T-helper 1 cell treated with Interleukin-12 subunit alpha and Interleukin-12 subunit beta and Interleukin-4 antibody, amounts not matched to agents 30 μg/mL and 1 μg/mL, for 36 hours (primary cell): Measurements from ENCODE around the gene KLHL30.

Source experiments
- H3K27ac Mint-ChIP-seq: one replicate; pipeline ENCODE4 v1.8.0; 2021; ENCODE audit warnings: mild to moderate bottlenecking, mixed read lengths
- H3K27me3 Mint-ChIP-seq: one replicate; pipeline ENCODE4 v1.8.0; 2021; ENCODE audit warnings: low read depth, mixed read lengths
- H3K36me3 Mint-ChIP-seq: one replicate; pipeline ENCODE4 v1.8.0; 2021; ENCODE audit warnings: low read depth, mixed read lengths
- H3K4me1 Mint-ChIP-seq: one replicate; pipeline ENCODE4 v1.8.0; 2021; ENCODE audit warnings: low read depth, mixed read lengths
- H3K4me3 Mint-ChIP-seq: one replicate; pipeline ENCODE4 v1.8.0; 2021; ENCODE audit warnings: mild to moderate bottlenecking, moderate library complexity, mixed read lengths
- H3K9me3 Mint-ChIP-seq: one replicate; pipeline ENCODE4 v1.8.0; 2021; ENCODE audit warnings: mixed read lengths

KLHL30 gene

DNA sequence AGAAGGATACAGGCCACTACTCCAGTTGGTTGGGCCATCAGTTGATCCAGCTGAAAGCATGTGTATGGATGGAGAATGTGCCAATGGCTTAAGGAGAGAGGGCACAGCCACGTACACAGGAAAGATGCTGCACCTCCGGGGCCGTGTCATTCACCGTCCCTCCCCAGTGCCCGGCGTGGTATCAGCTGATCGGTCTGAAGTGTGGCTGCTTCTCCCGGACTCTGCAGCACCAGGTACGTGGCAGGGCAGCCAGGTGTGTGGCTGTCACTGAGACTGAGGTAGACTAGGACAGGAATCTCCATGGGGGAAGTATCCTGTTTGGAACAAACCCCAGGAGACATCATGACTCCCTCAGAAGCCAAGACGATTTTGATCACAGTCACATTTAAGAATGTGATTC lies 16.1 kb downstream of the KLHL30 start:
- Mint-ChIP-seq H3K27ac (no peak overlapping the region), H3K4me3 (no peak overlapping the region), H3K4me1 (peaks cover 4% of the 10 kb centered on the region), H3K36me3 (no peaks in the 10 kb centered on the region), H3K9me3 (no peaks in the 10 kb centered on the region), H3K27me3 (peaks cover 12% of the 10 kb centered on the region)

DNA sequence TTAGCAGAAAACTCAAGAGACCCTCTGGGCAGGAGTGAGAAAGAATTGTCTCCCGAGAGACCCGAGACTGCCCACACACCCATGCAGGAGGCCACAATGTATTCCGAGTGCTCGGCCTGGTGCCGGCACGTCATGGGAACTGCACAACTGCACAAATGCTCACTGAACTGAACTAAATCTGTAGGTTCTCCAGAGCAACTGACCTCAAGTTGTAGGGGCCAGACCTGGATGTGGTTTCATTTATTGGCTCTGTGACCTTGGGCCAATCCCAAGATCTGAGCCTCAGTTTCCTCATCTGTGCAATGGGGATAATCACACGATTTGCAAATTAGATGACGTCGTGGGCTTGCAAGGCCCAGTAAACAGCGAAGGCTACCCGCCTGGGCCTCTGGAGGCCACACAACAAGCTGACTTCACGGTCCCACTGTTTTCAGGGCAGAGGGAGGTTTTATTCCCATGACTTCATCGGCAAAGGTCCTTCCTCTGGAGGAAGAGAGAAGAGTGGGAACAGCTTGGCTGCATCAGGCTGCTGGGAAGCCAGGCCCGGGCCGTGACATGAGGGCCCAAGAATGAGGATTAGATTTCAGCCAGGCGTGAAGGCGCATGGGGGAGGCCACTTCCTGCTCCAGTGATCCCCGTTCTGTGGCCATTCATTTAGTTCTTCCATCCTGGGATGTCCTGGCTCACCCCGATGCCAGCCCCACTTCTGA lies 16.7 kb downstream of the KLHL30 start:
- no peak overlapping the region for H3K4me3 Mint-ChIP-seq
- H3K27me3 Mint-ChIP-seq: peaks cover 16% of the 10 kb centered on the region
- peaks cover 4% of the 10 kb centered on the region for H3K4me1 Mint-ChIP-seq
- H3K27ac Mint-ChIP-seq: no peak overlapping the region
- no peaks in the 10 kb centered on the region for H3K36me3 Mint-ChIP-seq
- H3K9me3 Mint-ChIP-seq: no peaks in the 10 kb centered on the region

DNA sequence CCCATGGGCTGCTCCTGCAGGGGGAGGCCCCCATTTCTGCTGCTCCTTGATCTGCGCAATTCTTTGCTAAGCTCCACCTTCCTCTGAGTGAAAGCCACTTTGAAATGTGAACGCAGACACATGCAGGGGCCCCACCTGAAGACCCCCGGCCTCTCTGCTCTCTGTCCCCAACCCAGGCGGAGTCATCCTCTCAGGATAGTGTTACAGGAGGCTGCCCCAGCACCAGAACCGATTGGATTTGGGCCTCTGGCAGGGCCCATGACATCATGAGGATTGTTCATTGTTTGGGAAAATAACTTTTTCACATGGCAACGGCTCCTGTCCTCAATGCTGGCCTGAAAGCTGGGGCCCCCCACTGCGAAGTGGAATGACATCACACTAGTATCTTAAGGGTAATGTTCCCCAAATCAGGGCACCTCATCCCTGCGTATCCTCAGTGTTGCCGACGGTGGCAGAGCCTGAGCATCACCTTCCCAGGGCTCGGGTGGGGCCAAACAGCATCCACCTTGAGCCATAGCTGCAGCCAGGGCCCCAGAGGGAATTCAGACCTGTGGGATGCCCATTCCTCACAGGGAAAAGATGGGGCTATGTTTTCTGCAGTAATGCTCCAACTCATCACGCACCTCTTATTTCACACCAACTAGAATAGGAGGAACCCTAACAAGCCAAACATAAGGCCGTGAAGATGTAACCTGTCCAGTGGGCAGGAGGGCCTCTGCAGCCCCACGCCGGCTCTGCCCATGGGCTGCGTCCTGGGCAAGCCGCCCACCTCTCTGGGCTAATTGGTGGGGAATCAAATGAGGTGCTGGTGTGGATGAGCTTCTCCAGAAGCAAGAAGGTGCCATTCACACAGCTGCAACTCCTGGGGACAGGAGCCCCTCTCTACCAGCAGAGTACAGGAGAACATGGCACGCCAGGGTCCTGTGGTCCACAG lies 17.6 kb downstream of the KLHL30 start:
- peaks cover 4% of the 10 kb centered on the region for H3K4me1 Mint-ChIP-seq
- H3K4me3 Mint-ChIP-seq: no peak overlapping the region
- H3K9me3 Mint-ChIP-seq: no peaks in the 10 kb centered on the region
- H3K36me3 Mint-ChIP-seq: no peaks in the 10 kb centered on the region
- no peak overlapping the region for H3K27ac Mint-ChIP-seq
- peaks cover 22% of the 10 kb centered on the region for H3K27me3 Mint-ChIP-seq

DNA sequence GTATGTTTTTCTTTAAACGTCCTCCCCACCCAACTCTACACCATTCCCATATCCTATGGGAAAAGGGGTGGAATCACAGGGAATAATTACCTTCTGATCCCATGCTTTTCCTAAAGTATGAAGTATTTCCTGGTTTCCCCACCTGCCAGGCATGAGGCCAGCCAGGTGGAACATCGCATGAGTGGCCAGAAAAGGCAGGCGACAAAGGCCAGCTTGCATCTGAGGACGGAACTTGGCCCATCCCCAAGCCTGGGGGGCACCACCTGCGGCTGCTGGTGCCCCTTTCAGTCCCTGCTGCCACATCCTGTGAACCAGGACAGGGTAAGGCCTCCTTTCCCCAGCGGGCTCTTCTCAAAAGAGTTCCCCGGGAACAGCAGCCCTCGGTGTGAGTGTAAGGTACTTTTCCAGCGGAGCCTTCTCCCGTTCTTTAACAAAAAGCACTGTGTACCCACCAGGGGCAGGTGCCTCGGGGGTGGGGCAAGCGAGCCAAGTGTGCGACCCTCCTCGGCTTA lies 19.1 kb downstream of the KLHL30 start:
- Mint-ChIP-seq H3K4me1 (peaks cover 4% of the 10 kb centered on the region), H3K9me3 (no peaks in the 10 kb centered on the region), H3K36me3 (no peaks in the 10 kb centered on the region), H3K27ac (no peak overlapping the region), H3K4me3 (no peak overlapping the region), H3K27me3 (peaks cover 22% of the 10 kb centered on the region)

DNA sequence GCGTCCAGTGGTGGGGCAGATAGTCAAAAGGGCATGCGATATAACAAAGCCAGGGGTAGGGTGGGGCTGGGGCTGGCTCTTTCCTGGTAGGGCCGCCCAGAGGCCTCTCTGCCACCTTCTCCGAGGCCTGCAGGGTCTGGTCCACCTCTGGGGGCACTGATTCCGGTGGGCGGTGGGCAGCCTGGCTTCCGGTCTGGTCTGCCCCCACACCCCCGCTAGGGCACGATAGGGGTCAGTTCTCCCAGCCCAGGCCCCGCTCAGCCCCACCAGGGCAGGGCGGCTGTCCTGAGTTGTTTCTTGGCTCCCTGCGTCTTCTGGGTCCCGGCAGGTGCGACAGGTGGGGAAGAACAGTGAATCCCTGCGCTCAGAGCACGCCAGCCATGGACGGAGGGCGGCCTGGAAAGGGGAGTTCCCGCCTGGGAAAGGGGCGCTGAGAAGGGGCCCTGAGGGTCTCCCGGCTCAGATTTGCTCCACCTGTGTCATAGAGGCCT lies 19.6 kb downstream of the KLHL30 start:
- H3K4me3 Mint-ChIP-seq: peak overlapping the region; percentile 17
- no peaks in the 10 kb centered on the region for H3K9me3 Mint-ChIP-seq
- peaks cover 22% of the 10 kb centered on the region for H3K27me3 Mint-ChIP-seq
- no peaks in the 10 kb centered on the region for H3K36me3 Mint-ChIP-seq
- no peak overlapping the region for H3K27ac Mint-ChIP-seq
- peaks cover 4% of the 10 kb centered on the region for H3K4me1 Mint-ChIP-seq

DNA sequence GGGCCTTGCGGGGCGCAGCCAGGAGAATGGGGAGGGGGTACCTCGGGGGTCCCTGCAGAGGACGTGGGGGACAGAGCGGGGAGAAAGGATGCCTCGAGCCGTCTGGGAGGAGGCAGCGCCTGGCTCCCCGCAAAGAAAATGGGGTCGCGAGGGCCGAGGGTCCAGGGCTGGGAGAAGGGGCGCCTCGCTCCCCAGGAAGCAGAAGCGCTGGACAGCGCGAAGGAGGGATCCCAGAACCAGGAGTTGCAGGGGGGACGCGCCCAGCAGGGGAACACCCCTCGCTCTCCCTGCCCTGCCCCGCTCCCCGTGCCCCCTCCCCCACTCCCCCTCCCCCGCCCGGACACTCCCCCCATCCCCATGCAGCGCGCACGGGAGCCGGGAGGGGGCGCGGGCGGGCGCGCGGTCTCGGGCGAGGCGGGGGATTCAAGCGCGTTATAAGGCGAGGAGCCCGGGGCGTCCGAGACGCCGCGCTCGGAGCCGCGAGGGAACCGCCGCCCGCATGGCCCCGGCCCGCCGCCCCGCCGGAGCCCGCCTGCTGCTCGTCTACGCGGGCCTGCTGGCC lies 20.1 kb downstream of the KLHL30 start, which contains the start of gene ERFE:
TSS of gene ERFE (plus strand) at position 462 of the 562 bp plus-strand sequence. CDS start at position 500, 38 bp downstream.
- Mint-ChIP-seq H3K4me1 (peaks cover 4% of the 10 kb centered on the region), H3K9me3 (no peaks in the 10 kb centered on the region), H3K36me3 (no peaks in the 10 kb centered on the region), H3K4me3 (peak within 1 kb of the TSS; percentile 58), H3K27me3 (peaks cover 22% of the 10 kb centered on the region), H3K27ac (no peak within 1 kb of the TSS)

DNA sequence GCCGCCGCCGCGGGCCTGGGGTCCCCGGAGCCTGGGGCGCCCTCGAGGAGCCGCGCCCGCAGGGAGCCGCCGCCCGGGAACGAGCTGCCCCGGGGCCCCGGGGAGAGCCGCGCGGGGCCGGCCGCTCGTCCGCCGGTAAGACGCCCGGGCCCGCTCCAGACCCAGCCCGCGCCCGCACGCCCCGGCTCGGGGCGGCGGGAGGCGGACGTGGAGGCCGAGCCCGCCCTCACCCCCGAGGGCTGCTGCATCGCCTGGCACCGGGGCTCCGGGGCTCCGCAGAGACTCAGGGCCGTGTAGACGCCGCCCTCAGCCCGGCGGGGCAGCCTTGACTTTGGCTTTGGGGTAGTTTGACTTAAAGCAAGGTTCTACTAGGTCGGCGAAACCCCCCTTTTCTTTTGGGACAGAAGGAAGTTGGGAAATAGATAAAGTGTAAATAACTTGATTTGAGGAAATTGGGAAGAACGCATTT lies 20.6 kb downstream of the KLHL30 start:
- no peaks in the 10 kb centered on the region for H3K36me3 Mint-ChIP-seq
- H3K4me3 Mint-ChIP-seq: peak overlapping the region; percentile 58
- peaks cover 4% of the 10 kb centered on the region for H3K4me1 Mint-ChIP-seq
- H3K9me3 Mint-ChIP-seq: no peaks in the 10 kb centered on the region
- H3K27me3 Mint-ChIP-seq: peaks cover 22% of the 10 kb centered on the region
- H3K27ac Mint-ChIP-seq: no peak overlapping the region

DNA sequence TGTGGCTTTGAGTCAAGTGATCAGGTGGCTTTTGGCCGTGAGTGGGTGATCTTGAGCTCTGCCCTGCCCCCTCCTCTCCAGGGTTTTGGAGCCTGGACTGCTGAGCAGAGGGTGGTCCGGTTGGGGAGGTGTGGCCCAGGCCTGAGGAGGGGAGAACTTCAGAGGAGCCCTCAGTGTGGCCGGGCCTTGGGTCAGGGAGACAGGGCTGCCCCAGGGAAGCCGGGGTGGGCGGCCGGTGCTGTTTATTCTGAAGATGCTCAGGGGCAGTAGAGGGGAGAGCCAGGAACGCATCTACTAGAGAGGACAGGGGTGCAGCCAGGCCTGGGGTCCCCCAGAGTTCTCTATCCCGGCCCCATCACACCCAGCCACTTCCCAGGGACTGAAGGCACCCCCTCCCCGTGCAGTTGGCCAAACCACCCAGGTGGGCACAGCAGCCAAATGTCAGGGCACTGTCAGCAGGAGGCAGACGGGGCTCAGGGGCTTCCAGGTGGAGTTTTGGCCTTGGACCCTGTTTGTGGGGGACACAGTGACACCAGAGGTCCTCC lies 21.3 kb downstream of the KLHL30 start:
- peaks cover 28% of the 10 kb centered on the region for H3K27me3 Mint-ChIP-seq
- peaks cover 4% of the 10 kb centered on the region for H3K4me1 Mint-ChIP-seq
- no peaks in the 10 kb centered on the region for H3K36me3 Mint-ChIP-seq
- no peak overlapping the region for H3K27ac Mint-ChIP-seq
- no peaks in the 10 kb centered on the region for H3K9me3 Mint-ChIP-seq
- H3K4me3 Mint-ChIP-seq: peak overlapping the region; percentile 58

DNA sequence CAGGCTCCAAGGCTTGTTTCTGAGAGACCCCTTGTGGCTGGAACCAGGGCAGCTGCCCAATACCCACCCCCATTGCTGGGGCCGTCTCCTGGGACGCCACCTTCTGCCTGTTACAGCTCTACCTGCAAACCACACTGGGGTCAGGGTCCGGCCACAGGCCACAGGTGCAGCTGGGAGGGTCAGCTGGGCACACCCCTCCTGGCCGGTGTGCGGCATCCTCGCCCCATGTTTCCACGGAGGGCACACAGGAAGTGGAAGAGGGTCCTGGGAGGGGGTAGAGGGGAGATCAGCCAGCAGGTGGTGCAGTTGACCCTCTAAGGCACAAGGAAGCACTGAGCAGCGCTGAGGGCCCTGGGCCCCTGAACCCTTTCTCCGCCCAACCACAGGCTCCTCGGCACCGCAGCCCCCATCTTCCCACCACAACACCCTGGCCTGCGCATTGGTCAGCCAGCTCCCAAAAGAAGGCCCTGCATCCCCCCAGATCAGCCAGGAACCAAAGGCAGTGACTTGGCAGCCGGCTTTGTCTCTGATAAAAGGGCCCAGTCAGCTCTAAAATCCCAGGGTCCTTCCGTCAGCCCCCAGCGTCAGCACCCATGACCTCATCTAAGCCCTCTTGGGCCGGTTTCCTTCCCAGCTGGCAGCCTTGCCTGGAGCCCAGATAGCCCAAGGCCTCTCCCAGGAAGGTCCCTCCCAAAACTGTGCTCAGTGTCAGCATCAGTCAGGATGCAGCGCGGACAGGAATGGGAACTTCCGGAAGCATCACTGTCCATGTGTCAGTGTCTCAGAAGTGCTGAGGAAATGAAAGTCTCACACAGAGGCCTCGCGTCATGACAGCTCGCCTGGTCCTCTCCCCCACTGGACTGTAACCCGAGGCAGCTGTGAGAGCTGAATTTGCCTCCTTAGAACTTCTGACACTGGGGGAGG lies 22.0 kb downstream of the KLHL30 start:
- Mint-ChIP-seq H3K4me3 (no peak overlapping the region), H3K27me3 (peaks cover 35% of the 10 kb centered on the region), H3K9me3 (no peaks in the 10 kb centered on the region), H3K27ac (no peak overlapping the region), H3K36me3 (no peaks in the 10 kb centered on the region), H3K4me1 (peaks cover 4% of the 10 kb centered on the region)

DNA sequence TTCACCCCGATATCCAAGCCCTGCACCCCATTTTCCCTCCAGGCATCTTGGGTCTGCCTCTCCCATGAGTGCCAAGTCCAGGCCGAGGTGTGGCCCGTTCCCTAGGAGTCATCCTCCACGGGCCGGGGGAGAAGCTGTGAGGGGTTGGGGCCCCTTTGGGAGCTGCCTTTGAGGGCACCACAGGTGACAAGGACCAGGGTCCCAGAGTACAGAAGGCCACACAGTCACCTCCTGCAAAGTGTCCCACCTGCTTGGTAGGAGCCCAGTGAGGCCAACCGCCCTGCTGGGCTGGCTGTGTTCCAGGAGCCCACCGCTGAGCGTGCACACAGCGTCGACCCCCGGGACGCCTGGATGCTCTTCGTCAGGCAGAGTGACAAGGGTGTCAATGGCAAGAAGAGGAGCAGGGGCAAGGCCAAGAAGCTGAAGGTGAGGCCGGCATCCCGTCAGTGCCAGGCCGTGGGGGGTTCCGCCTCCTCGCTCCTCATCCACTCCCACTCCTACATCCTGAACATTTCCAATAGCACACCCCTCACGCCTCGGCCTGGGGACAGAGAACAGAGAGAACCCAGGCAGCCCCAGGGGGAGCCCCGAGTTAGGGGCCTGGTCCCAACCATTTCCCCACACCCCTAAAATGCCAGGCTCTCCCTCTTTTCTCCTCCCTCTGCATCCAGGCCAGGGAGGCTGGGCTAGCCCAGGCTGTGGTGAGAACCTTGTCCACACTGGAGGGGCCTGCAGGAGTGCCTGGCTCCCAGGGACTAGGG lies 23.0 kb downstream of the KLHL30 start:
- no peak overlapping the region for H3K4me3 Mint-ChIP-seq
- peaks cover 37% of the 10 kb centered on the region for H3K27me3 Mint-ChIP-seq
- H3K27ac Mint-ChIP-seq: no peak overlapping the region
- no peaks in the 10 kb centered on the region for H3K9me3 Mint-ChIP-seq
- no peaks in the 10 kb centered on the region for H3K36me3 Mint-ChIP-seq
- H3K4me1 Mint-ChIP-seq: peaks cover 4% of the 10 kb centered on the region

DNA sequence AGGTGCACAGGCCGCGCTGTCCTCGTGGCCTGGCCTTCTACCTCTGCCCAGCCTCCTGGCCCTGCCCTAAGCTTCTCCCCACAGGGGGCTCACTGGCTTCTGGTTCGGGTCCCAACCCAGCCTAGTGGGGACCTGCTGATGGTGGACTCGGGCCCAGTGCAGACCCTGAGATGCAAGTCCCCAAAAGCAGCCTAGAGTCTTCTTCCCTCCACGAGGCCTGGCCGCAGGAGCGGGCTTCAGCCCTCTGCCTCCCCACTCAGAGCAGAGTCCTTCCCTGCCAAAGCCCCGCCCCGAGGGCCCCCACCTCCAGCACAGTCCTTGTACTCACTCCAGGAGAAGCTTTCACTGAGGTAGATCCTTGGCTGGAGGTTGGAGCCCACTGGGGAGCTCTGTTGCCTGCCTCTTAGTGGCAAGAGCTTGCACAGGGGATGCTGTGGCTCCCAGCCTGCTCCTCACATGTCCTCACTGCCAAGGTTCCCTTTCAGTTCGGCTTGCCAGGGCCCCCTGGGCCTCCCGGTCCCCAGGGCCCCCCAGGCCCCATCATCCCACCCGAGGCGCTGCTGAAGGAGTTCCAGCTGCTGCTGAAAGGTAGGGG lies 23.9 kb downstream of the KLHL30 start:
- peaks cover 35% of the 10 kb centered on the region for H3K27me3 Mint-ChIP-seq
- H3K27ac Mint-ChIP-seq: no peak overlapping the region
- H3K4me3 Mint-ChIP-seq: no peak overlapping the region
- no peaks in the 10 kb centered on the region for H3K9me3 Mint-ChIP-seq
- H3K36me3 Mint-ChIP-seq: no peaks in the 10 kb centered on the region
- H3K4me1 Mint-ChIP-seq: peaks cover 4% of the 10 kb centered on the region

DNA sequence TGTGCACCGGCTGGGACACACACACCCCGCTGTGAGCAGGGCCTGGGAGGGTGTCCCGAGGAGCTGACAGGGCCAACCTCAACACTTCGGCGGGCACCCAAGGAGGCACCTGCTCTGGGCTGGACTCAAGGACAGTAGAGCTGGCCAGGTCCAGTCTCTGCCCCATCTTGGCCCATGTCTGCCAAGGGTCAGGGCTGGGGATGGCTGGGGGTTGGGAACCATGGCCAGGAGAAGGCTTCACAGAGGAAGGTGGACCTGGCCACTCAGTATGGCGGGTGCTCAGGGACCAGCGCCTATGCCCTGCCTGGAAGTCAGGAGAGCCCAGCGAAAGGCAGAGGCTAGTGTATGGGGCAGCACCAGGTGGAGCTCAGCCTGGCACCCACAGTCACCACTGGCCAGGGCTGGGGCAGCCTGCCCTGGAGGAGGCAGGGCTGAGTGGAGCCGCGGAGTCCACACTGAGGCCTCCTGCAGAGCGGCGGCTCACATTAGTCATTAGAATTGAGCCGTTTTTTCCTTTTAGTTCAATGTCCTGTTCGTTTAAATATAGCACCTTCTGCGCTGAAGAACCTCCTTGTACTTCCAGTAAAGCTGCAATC lies 24.5 kb downstream of the KLHL30 start:
- Mint-ChIP-seq H3K4me1 (peaks cover 4% of the 10 kb centered on the region), H3K27ac (no peak overlapping the region), H3K36me3 (no peaks in the 10 kb centered on the region), H3K27me3 (peaks cover 30% of the 10 kb centered on the region), H3K4me3 (no peak overlapping the region), H3K9me3 (no peaks in the 10 kb centered on the region)
